Posterior cingulate gyrus (tissue), 11 donors: ENCODE measurements around the gene LAX1.

ENCODE experiments used
- DNase-seq, 10 donors: peaks; one replicate each; pipeline versions ENCODE4 v3.0.0 to v3.0.0-alpha.2; 2020 to 2021; ENCODE audit warnings: mixed read lengths in 3 of 10
- intact Hi-C: fragments of 100-400 bp; cut with DNase I; formaldehyde crosslinking; loops from one replicate; pipeline ENCODE4 v1.15.1; 2023

LAX1 gene

DNA sequence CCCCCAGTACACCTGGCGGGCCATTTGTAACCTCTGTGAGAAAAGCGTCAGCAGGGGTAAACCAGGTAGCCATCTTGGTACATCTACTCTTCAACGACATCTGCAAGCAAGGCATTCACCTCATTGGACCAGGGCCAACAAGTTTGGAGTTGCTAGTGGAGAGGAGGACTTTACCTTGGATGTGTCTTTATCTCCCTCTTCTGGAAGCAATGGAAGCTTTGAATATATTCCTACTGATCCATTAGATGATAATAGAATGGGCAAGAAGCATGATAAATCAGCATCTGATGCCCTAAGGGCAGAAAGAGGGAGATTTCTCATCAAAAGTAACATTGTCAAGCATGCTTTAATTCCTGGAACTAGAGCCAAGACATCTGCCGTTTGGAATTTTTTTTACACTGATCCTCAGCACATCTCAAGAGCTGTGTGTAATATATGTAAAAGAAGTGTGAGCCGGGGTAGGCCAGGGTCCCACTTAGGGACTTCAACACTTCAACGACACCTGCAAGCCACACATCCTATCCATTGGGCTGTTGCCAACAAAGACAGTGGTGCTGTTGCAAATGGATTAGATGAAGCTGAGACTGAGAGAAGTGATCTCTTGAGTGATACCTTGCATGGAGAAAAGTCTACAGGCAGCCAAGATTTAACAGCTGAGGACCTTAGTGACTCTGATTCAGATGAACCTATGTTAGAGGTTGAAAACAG lies 33.1 kb downstream of the LAX1 start:
- intact Hi-C loops, result loop anchor here (5.0 kb wide), 1 partner anchor 64 kb away; the partner anchor contains the start of gene SNRPE

DNA sequence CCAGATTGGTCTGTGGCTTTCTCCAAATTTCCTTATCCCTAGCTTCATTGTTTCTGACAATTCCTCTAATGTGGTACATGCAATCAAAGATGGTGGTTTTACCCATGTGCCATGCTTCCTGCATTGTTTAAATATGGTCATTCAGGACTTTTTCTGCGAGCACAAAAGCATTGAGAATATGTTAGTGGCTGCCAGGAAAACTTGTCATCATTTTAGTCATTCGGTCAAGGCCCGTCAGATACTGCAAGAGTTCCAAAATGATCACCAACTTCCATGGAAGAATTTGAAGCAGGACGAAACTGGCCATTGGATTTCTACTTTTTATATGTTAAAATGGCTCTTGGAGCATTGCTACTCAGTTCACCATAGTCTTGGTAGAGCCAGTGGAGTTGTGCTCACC lies 34.2 kb downstream of the LAX1 start:
- intact Hi-C loops, result loop anchor here (5.0 kb wide), 1 partner anchor 63 kb away; the partner anchor contains the start of gene SNRPE
- no peak for DNase-seq

More for the DNA sequence above, 33.1 kb downstream of the LAX1 start:
- no peak for DNase-seq

DNA sequence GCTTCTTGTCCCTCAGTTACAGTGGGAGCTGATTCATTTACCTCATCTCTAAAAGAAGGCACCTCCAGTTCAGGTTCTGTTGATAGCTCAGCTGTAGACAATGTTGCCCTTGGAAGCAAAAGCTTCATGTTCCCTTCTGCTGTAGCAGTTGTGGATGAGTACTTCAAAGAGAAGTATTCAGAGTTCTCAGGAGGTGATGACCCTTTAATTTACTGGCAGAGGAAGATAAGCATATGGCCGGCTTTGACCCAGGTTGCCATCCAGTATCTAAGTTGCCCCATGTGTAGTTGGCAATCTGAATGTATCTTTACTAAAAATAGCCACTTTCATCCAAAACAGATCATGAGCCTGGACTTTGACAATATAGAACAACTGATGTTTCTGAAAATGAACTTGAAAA lies 35.0 kb downstream of the LAX1 start:
- DNase-seq, result no peak
- intact Hi-C loops, result loop anchor here (5.0 kb wide), 1 partner anchor 62 kb away; the partner anchor contains the start of gene SNRPE

DNA sequence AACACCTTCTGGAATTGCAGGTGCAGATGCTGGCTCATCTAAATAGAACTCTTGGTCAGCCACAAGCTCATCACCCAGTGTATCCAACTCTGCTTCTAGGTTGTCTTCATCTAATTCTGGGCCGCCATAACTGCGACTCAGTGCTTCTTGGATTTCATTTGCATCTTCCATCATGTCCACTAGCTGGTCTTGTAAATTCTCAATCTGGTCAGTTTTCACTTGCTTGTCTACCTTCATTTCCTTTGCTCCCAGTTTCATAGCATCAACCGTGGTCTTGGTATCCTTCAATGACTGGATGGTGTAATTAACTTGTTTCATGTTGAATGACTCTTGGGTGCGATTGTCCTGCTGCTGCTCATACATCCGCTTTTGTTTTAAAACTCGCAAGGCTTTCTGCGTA lies 40.7 kb downstream of the LAX1 start:
- no peak for DNase-seq
- intact Hi-C loops, result no loop called here

DNA sequence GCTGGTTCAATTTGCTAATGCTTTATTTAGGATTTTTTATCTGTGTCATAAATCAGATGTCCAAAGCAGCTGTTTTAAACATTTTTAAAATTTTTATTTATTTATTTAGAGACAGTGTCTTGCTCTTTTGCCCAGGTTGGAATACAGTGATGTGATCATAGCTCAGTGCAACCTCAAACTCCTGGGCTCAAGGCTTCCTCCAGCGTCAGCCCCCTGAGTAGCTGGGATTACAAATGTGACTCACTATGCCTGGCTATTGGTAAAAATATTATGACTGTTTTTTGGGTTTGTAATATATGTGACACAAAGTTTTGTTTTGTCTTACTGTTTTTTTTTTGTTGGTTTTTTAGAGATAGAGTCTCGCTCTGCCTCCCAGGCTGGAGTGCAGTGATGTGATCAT lies 42.2 kb downstream of the LAX1 start:
- DNase-seq, result no peak
- intact Hi-C loops, result no loop called here

DNA sequence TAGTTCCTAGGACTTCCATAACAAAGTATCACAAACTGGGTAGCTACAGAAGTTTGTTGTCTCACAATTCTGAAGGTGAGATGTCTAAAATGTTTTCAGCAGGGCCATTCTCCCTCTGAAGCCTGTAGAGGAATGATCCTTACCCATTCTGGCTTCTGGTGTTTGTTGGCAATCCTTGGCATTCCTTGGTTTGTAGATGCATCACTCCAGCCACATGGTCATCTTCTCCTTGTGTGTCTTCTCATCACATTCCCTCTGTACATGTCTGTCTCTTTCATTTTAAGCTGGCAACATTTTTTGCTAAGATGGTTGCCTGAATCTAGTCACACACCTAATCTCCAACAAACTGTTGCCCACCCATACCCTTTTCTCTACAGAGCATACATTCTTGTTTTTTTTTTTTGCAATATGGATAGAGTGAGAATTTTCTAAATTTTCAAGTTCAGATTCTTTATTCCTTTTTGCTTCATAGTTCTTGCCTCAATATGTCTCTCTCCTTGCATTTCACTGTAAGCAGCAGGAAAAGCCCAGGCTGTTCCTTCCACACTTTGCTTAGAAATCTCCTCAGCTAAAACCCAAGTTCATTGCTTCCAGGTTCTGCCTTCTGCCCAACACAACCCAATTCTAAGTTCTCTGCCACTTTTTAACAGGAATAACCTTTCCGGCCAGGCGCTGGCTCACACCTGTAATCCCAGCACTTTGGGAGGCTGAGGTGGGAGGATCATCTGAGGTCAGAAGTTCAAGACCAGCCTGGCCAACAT lies 48.8 kb downstream of the LAX1 start:
- no peak for DNase-seq
- intact Hi-C loops, result no loop called here

DNA sequence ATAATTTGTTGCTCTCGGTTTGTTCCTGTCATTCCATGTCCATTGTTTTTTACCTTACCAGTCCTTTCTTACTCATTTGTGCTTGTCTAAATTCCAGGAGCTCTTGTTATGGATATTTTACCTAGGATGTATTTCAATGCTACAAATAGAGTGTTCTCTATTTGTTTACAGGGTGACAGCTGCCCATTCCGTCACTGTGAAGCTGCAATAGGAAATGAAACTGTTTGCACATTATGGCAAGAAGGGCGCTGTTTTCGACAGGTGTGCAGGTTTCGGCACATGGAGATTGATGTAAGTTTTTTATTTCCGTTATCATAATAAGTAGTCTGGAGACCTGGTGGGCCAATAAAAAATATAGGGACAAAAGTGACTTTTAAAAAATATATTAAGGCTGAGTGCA lies 53.4 kb downstream of the LAX1 start:
- intact Hi-C loops, result no loop called here

DNA sequence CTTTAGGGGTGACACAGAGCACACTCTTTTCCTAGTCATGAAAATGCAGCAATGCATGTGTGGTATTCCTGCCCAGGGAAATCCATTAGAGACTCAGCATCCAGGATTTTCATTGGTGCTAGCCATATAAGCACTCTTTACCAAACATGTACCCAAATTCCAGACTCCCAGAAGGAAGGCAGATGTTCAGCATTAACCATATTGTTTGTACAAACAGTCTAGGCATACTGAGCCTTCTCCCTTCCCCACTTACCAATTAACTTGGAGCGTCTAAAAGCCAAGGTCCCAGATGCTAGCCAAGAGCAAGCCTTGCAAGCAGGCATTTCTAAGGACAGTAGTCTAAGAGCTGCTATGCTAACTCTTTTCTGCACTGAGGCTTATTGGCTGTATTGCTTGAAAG lies 58.3 kb downstream of the LAX1 start:
- intact Hi-C loops, result no loop called here

More for the DNA sequence above, 53.4 kb downstream of the LAX1 start:
- no peak for DNase-seq

More for the DNA sequence above, 58.3 kb downstream of the LAX1 start:
- DNase-seq, result no peak
